GM21717 (cell line): ENCODE results near the gene FHIT.
"Not testable (repeated sequence)": the region's sequence is repeated elsewhere in the genome, so short reads cannot be mapped to it uniquely, and the experiment has no call there.

Source experiments
- ATAC-seq: cut with Tn5 transposase; IDR thresholded peaks from one replicate; pipeline ENCODE4 v1.9.1; 2021; ENCODE audit warnings: mild to moderate bottlenecking, moderate library complexity; ENCODE audit not compliant: unreplicated experiment

Gene FHIT

DNA sequence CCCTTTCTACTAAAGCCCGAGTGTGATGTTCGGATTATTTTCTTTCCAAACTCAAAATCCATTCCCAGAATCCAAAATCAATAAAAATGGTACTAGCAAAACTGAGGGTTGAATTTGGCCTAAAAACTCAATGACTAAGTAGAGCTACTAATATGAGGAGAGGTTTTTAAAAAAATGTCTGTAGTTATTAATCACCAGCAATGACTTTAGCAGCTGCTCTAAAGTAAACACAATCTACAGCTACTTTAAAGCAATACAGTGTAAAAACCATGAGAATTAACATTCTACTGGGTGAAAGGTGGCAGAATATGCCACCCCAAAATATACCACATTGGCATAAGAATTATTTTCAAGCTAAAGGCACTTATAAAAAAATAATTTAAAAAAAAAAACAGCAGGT lies 23.5 kb downstream of the FHIT start:
- ATAC-seq: no peak

DNA sequence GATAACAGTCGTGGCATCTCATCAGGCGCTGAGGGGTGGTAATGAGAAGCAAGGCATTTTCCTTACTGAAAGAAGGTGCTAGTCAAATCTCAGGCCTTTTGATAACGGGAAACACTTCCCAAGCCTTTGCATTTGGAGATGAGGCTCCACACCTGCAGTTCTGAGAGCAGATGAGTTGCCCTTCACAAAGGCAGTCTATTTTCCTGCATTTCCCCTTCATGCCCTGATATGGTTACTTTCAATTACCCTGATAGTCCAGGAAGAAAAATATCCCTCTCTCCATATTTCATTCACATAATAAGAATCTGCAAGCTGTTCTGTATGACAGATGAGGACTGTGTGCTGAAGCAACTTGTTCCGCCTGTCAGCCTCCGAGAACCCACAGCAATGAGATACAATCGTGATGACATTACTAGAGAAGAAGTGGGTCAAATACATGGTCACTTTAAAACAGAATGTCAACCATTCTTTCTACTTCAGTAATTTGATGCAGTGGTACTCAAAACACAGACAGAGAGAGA lies 25.0 kb downstream of the FHIT start:
- no peak for ATAC-seq

- no peak for ATAC-seq
Measured at GRCh38 chr3:61224823-61225222, 26.4 kb downstream of the FHIT start.

DNA sequence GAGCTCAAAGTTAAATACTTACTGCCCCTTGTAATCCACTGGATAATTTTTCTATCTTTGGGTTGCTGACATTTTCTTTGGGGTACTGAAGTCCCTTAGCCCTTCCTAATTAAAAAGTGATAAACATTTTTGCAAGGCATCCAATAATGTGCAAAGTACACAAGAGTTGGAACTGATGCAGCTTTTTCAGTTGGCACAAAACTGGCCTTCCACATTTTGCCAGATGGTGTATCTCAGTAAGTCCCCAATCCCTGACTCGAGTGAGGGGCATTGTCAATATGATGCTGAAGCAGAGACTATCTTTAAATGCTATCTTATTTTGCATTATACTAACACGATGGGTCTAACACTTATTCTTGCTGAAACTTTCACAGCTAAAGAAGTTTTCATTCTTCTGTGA lies 27.8 kb downstream of the FHIT start:
- no peak for ATAC-seq

GRCh38 chr3:61222467-61222866 lies 28.8 kb downstream of the FHIT start:
- ATAC-seq: no peak

DNA sequence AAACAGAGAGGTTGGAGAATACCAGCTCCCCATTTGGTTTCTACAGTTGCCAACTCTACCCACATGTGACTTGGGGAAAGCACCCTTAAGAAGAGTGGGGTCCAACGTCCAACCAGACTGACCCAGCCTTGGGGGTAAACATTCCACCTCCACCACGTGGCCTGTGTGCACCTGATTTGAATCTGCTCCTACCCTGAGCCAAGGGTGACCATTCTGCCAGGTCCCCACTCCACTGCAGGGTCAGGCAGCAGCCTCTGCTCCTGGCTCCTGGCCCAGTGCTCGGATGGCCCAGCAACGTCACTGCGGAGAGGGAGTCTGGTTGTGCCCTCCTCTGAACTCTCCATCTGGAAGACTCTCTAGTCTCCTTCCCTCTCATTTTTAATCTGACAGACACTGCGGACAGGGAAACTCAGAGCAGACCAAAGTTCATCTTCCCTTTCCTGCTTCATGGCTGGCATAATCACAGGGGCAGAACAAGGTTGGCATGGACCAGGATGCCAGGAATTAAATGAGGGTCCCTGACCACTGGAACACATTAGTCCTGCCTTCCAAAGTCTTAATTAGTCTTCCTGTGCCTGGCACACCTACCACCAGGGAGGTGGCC lies 29.4 kb downstream of the FHIT start:
- ATAC-seq: no peak

GRCh38 chr3:61218504-61218903 lies 32.7 kb downstream of the FHIT start:
- ATAC-seq: no peak

GRCh38 chr3:61216171-61216570 lies 35.1 kb downstream of the FHIT start:
- not testable (repeated sequence) for ATAC-seq

DNA sequence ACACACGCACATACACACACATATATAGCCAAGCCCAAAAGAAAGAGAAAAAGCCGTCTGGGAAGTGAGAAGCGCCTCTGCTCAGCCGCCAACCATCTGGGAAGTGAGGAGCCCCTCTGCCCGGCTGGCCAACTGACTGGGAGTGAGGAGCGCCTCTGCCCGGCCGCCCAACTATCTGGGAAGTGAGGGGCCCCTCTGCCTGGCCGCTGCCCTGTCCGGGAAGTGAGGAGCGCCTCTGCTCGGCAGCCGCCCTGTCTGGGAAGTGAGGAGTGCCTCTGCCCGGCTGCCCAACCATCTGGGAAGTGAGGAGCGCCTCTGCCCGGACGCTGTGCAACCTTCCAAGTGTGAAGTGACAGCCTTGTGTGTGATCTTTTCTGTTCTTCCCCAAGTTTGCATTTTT lies 49.2 kb downstream of the FHIT start:
- ATAC-seq: no peak

DNA sequence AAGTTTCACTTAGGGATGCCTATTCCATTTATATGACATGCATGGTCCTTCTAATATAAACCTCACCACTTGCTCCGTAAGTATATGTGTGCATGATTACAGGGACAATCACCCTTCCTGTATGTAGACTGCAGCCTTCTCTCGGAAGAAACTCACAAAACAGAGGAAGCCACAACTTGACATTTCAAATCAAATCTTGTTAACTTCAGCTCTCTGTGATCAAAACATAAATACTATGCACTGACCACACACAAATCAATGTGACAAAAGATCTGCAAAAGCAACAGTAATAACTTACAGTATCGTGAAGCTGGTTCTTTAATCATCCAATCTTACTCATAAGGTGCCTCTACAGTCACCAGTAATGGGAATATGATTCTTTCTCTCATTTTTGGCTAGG lies 50.2 kb downstream of the FHIT start:
- ATAC-seq: no peak

GRCh38 chr3:61200270-61200669 lies 51.0 kb downstream of the FHIT start:
- ATAC-seq: no peak

DNA sequence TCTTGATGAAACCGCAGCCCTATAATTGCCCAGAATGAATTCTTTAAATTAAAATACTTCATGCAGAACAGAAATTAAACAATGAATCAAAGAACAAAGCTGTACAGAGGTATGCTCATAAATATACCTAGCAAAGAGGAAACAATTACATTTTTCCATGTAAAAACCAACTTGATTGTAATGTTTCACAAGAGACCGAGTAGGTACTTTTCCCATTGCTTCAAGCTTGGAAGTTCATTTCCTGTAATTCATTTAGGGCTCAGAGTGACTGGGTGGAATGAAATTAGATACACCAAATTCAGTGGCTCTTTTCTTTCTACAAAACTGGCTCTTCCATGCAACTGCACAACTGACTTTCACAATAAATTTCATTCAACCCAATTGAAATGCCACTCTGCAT lies 51.4 kb downstream of the FHIT start:
- no peak for ATAC-seq

DNA sequence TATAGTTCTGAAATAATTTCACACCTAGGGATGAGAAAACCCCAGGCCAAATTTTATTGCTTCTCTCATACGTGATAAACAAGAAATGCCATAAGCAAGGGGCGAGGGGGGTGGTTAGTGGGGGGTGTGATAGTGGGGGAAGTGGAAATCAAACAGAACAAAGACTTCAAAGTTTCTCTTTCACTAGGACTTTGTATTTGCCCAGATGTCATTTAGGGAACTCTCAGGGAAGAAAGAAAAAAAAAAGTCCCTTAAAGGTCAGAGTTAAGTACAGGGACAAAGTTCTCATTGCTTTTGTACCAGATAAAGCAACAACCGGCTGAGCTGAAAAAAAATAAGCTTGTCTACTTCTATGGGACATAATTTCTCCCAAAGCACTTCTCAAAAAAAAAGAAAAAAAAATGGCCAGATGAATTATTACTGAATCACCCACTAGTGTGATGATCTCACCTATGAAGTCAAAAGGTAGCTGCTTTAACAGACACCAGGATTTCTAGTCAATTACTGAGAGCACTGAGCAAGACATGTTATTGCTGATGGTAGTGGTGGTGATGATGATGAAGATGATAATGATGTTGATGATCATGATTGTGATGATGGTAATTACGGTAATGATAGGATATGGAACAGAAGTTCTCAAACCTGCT lies 56.2 kb downstream of the FHIT start:
- no peak for ATAC-seq

- ATAC-seq: no peak
Measured at GRCh38 chr3:61192222-61192621, 59.0 kb downstream of the FHIT start.

- not testable (repeated sequence) for ATAC-seq
Measured at GRCh38 chr3:61190205-61190604, 61.0 kb downstream of the FHIT start.

DNA sequence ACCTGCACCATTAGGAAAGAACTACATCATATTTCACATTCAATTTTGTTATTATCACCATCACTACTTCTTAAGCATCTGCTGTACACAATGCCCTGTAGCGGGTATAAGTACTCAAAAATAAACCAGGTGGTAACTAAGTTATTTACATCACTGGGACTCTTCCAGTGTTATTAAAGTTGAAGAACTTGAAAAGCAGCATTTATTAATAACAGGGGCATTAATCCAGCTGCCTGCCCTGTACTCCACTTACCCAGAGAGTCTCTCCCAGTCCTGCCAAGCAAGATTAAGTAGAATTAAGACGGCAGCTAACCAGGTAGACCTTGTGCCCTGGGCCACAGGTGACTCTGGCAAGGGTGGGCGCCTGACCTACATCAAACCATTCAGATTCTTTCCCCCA lies 65.2 kb downstream of the FHIT start:
- no peak for ATAC-seq

DNA sequence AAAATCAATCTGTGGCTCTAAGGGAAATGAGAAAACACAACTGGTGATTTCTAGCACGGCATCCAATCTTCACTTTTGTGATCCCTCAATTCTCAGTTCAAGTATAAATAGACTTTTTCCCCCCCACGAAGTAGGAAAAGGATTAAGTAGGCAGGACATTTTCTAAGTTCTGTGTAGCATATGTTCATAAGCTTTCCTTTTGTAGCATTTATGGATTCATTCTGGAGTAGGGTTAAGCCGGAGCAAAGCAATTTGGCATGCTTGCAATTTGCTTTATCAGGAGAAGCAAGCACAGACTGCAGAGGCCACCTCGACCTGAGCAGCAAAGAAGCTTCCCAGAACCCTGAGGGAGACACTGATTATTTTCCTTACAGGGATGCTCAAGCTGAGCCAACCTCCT lies 66.3 kb downstream of the FHIT start:
- no peak for ATAC-seq

DNA sequence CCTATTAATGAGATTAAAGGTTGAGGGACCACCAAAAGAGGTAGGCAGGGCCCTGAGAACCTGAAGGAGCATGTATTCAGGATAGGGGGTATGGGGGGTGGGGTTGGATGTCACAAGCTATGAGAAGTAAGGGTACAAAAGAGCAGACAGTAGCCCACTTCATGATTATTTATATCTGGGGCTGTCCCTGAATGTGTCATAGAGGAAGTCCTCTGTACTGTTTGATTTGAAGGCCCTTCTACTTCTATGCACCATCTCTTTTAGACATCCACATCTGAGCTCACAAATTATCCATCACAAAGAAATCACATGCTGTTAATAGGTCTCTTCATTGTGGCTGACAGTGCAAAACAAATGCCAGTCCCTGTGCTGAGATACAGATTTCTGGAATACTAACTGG lies 68.6 kb downstream of the FHIT start:
- no peak for ATAC-seq

- peak; percentile 99 for ATAC-seq
Measured at GRCh38 chr3:61181874-61182273, 69.4 kb downstream of the FHIT start.

DNA sequence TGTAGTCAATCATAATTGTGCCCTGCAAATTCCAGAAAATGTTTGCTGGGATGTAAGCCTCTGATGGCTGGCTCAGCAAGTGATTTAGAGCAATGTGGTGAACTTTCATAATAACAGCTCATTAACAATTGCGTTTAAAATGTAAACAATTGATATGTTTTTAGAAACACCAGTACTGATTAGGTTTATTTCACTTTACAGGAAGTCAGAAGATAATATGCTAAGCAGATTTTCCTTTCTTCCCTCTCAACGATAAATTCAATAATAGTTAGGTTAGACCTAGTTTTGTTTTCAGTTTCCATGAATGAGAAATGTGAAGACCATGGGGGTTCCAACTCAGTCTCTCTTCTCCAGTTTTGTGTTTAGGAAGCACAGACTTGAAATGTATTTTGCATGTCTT lies 71.0 kb downstream of the FHIT start:
- ATAC-seq: no peak

- no peak for ATAC-seq
Measured at GRCh38 chr3:61178167-61178566, 73.1 kb downstream of the FHIT start.

GRCh38 chr3:61177450-61177849 lies 73.8 kb downstream of the FHIT start:
- no peak for ATAC-seq

GRCh38 chr3:61173676-61174075 lies 77.6 kb downstream of the FHIT start:
- no peak for ATAC-seq
